Measurements from ENCODE around the gene ACAP2. TPM values are rescaled to one million over a fixed set of nuclear protein-coding genes. Genes with fewer than 3 reads are reported as not detected.

ACAP2 gene
- total RNA-seq, 1 donor from 2014 or later, result 46.0 TPM

- no peaks in the 10 kb centered on the region for H3K9me3 Mint-ChIP-seq (ENCODE audit: unreplicated experiment)
- DNase-seq (ENCODE audit: low read depth) (no peak), FAIRE-seq (no peak)
- no peak overlapping the region for H3K4me3 Mint-ChIP-seq (ENCODE audit: unreplicated experiment)
- no peak for TF ChIP-seq CTCF (IDR thresholded peaks at IDR 0.05; ENCODE audit: insufficient read depth, low read depth, low read length)
- no peak for TF ChIP-seq EZH2 (IDR thresholded peaks at IDR 0.05; ENCODE audit: insufficient read depth, low read length)
- peaks cover 2% of the 10 kb centered on the region for H3K36me3 Mint-ChIP-seq (ENCODE audit: low read depth, unreplicated experiment)
- no peak overlapping the region for H2AFZ ChIP-seq (ENCODE audit: low read depth, low read length)
- H3K4me2 ChIP-seq (ENCODE audit: low read length), result peak overlapping the region; percentile 100
- peaks cover 20% of the 10 kb centered on the region for H3K4me1 ChIP-seq (ENCODE audit: insufficient read depth, low read length)
- no peaks in the 10 kb centered on the region for H3K9me3 ChIP-seq (ENCODE audit: insufficient read depth, low read depth, low read length)
- H3K27ac Mint-ChIP-seq (ENCODE audit: unreplicated experiment), result peak overlapping the region; percentile 47
- peak overlapping the region; percentile 82 for H3K9ac ChIP-seq (ENCODE audit: low read length)
- no peak overlapping the region for H3K4me3 ChIP-seq (ENCODE audit: insufficient read depth, low read depth, low read length)
- H4K20me1 ChIP-seq (ENCODE audit: insufficient read depth, low read length), result peaks cover 12% of the 10 kb centered on the region
- peaks cover 2% of the 10 kb centered on the region for H3K4me1 Mint-ChIP-seq (ENCODE audit: low read depth, unreplicated experiment)
- H3K36me3 ChIP-seq (ENCODE audit: insufficient read depth, low read length), result no peaks in the 10 kb centered on the region
- H3K27me3 ChIP-seq (ENCODE audit: insufficient read depth, low read length), result no peaks in the 10 kb centered on the region
- H3K27ac ChIP-seq (ENCODE audit: low read depth, low read length), result peak overlapping the region; percentile 86
- H3K79me2 ChIP-seq (ENCODE audit: insufficient read depth, low read length), result peaks cover 69% of the 10 kb centered on the region
- H3K27me3 Mint-ChIP-seq (ENCODE audit: low read depth, unreplicated experiment), result peaks cover 3% of the 10 kb centered on the region
Observed at GRCh38 chr3:195258449-195259153, 184.2 kb downstream of the ACAP2 start.

- peaks cover 20% of the 10 kb centered on the region for H3K4me1 ChIP-seq (ENCODE audit: insufficient read depth, low read length)
- FAIRE-seq (no peak), DNase-seq (ENCODE audit: low read depth) (no peak)
- Mint-ChIP-seq H3K9me3 (ENCODE audit: unreplicated experiment) (no peaks in the 10 kb centered on the region), H3K4me1 (ENCODE audit: low read depth, unreplicated experiment) (peaks cover 7% of the 10 kb centered on the region), H3K27ac (ENCODE audit: unreplicated experiment) (no peak overlapping the region), H3K36me3 (ENCODE audit: low read depth, unreplicated experiment) (peaks cover 2% of the 10 kb centered on the region), H3K4me3 (ENCODE audit: unreplicated experiment) (no peak overlapping the region), H3K27me3 (ENCODE audit: low read depth, unreplicated experiment) (peaks cover 3% of the 10 kb centered on the region)
- no peak overlapping the region for H3K27ac ChIP-seq (ENCODE audit: low read depth, low read length)
- no peak overlapping the region for H3K4me2 ChIP-seq (ENCODE audit: low read length)
- peaks cover 67% of the 10 kb centered on the region for H3K79me2 ChIP-seq (ENCODE audit: insufficient read depth, low read length)
- H3K36me3 ChIP-seq (ENCODE audit: insufficient read depth, low read length), result no peaks in the 10 kb centered on the region
- H2AFZ ChIP-seq (ENCODE audit: low read depth, low read length), result no peak overlapping the region
- H3K4me3 ChIP-seq (ENCODE audit: insufficient read depth, low read depth, low read length), result no peak overlapping the region
- peaks cover 4% of the 10 kb centered on the region for H4K20me1 ChIP-seq (ENCODE audit: insufficient read depth, low read length)
- H3K9ac ChIP-seq (ENCODE audit: low read length), result no peak overlapping the region
- H3K9me3 ChIP-seq (ENCODE audit: insufficient read depth, low read depth, low read length), result no peaks in the 10 kb centered on the region
- TF ChIP-seq EZH2 (IDR thresholded peaks at IDR 0.05; ENCODE audit: insufficient read depth, low read length) (no peak), CTCF (IDR thresholded peaks at IDR 0.05; ENCODE audit: insufficient read depth, low read depth, low read length) (no peak)
- no peaks in the 10 kb centered on the region for H3K27me3 ChIP-seq (ENCODE audit: insufficient read depth, low read length)
Observed at GRCh38 chr3:195257454-195258448, 185.1 kb downstream of the ACAP2 start.
